Measurements from ENCODE around the gene WNT9A. TPM values are rescaled to one million over a fixed set of nuclear protein-coding genes. Genes with fewer than 3 reads are reported as not detected.
"Not testable (repeated sequence)": the region's sequence is repeated elsewhere in the genome, so short reads cannot be mapped to it uniquely, and the experiment has no call there.

The WNT9A gene
- total and polyA plus RNA-seq, 7 donors: 7.6 to 49.7 (median 22.0) TPM

DNA sequence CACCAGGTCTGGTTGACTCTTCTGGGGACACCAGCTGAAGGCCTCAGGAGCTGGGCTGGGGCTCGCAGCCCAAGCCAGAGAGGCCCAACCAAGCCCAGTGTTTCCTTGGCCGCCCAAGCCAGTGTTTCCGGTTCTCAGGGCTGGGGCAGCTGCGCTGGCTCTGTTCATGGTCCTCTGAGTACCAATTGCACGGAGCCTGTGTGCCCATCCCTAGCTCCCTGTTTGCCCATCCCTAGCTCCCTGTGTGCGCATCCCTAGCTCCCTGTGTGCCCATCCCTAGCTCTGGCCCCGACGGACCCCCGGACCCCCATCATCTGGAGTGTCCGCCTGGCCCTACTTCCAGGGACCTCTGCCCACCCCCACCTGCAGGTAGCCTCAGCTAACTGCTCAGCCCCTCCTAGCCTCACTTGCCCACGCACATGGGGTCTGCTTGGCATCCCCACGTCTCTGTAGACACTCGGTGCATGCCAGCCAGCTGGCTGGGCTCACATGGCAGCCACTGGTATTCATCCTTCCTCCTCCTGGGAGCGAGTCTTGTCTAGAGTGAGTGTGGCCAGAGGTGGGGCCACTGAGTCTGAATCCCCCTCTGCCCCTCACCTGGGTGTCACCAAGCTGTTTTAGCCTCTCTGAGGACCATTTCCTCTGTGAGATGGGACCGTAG lies 64.0 kb downstream of the WNT9A start:
- Histone ChIP-seq H3K27me3 (ENCODE audit: insufficient read depth in 3 of 3, low read length in 2 of 3) (peaks cover 0 to 5% (median 0%) of the 10 kb centered on the region in 3 donors), H3K36me3 (ENCODE audit: insufficient read depth in 1 of 2, low read depth in 1 of 2) (no peaks in the 10 kb centered on the region), H3K4me3 (no peak overlapping the region), H3K4me1 (peaks cover 8% of the 10 kb centered on the region), H3K9me3 (no peaks in the 10 kb centered on the region), H3K27ac (no peak overlapping the region)
- DNase-seq (peak; percentile 8 to 39), ATAC-seq (no peak)
- 74 to 87% (median 78%) methylated on average over 15 of the region's 15 CpGs for WGBS, 3 donors
- TF ChIP-seq, protein P1, sequence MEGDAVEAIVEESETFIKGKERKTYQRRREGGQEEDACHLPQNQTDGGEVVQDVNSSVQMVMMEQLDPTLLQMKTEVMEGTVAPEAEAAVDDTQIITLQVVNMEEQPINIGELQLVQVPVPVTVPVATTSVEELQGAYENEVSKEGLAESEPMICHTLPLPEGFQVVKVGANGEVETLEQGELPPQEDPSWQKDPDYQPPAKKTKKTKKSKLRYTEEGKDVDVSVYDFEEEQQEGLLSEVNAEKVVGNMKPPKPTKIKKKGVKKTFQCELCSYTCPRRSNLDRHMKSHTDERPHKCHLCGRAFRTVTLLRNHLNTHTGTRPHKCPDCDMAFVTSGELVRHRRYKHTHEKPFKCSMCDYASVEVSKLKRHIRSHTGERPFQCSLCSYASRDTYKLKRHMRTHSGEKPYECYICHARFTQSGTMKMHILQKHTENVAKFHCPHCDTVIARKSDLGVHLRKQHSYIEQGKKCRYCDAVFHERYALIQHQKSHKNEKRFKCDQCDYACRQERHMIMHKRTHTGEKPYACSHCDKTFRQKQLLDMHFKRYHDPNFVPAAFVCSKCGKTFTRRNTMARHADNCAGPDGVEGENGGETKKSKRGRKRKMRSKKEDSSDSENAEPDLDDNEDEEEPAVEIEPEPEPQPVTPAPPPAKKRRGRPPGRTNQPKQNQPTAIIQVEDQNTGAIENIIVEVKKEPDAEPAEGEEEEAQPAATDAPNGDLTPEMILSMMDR (IDR thresholded peaks at IDR 0.05): no peak
- intact Hi-C loops (cut with DNase I): no loop called here

DNA sequence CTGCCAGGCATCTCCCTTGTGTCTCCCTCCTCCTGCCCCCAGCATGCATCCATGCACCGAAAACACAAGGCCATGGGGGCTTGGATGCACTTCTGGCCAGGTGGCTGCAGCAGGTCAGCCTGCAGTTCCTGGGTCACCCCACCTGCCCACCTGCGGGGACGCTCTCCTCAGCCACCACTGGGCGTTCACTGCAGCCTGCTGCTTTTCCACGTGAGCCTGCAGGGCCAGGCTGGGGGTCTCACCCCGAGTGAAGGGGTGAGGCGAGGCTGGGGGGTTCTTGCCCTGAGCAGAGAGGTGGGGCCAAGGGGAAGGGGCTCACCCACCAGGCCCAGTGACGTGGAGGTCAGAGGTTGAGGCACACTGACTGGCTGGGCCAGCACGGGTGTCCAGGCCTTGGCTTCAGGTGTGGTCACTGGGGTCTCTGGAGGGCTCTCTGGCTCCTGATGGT lies 64.6 kb downstream of the WNT9A start:
- ATAC-seq: no peak
- Histone ChIP-seq H3K4me3 (no peak overlapping the region), H3K9me3 (no peaks in the 10 kb centered on the region), H3K27me3 (ENCODE audit: insufficient read depth in 3 of 3, low read length in 2 of 3) (peaks cover 0 to 5% (median 0%) of the 10 kb centered on the region in 3 donors), H3K27ac (no peak overlapping the region), H3K4me1 (peaks cover 8% of the 10 kb centered on the region), H3K36me3 (ENCODE audit: insufficient read depth in 1 of 2, low read depth in 1 of 2) (no peaks in the 10 kb centered on the region)
- DNase-seq: peak; percentile 9 to 34
- TF ChIP-seq, protein P1 (IDR thresholded peaks at IDR 0.05): no peak
- 85 to 90% (median 88%) methylated on average over 9 of the region's 9 CpGs for WGBS, 3 donors
- intact Hi-C loops (cut with DNase I): no loop called here

DNA sequence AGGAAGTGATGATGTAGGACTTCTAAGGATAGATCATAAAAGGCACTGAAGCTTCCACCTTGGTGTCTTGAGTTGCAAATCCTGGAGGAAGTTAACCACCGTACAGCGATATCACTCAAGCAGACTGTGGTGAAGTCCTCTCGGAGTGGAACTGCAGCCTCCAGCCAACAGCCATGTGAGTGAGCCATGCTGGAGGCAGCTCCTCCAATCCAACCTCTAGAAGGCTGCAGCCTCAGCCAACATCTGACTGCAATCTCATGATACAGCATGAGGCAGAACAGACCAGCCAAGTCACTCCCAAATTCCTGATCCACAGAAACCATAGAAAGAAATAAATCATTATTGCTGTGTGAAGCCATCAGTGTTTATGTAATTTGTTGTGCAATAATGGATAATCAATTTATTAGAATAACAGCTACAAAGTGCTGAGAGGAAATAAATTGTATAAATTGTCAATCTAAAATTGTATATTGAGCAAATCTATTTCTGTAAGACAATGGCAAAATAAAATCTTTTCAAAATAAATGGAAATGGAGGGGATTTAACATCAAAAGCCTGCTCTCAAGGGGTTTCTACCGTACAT lies 67.3 kb downstream of the WNT9A start:
- TF ChIP-seq, protein P1 (IDR thresholded peaks at IDR 0.05): no peak
- DNase-seq (no peak), ATAC-seq (no peak)
- WGBS, 3 donors: 62 to 69% (median 65%) methylated on average over 4 of the region's 4 CpGs
- intact Hi-C loops (cut with DNase I): no loop called here
- Histone ChIP-seq H3K36me3 (ENCODE audit: insufficient read depth in 1 of 2, low read depth in 1 of 2) (no peaks in the 10 kb centered on the region), H3K4me3 (no peak overlapping the region), H3K4me1 (peaks cover 1% of the 10 kb centered on the region), H3K27ac (no peak overlapping the region), H3K27me3 (ENCODE audit: insufficient read depth in 3 of 3, low read length in 2 of 3) (no peaks in the 10 kb centered on the region), H3K9me3 (no peaks in the 10 kb centered on the region)

DNA sequence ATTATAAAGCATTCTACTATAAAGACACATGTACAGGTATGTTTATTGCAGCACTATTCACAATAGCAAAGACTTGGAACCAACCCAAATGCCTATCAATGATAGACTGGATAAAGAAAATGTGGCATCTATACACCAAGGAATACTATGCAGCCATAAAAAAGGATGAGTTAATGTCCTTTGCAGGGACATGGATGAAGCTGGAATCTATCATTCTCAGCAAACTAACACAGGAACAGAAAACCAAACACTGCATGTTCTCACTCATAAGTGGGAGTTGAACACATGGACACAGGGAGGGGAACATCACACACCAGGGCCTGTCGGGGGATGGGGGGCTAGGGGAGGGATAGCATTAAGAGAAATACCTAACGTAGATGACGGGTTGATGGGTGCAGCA lies 69.9 kb downstream of the WNT9A start:
- intact Hi-C loops (cut with DNase I): not testable (repeated sequence)

DNA sequence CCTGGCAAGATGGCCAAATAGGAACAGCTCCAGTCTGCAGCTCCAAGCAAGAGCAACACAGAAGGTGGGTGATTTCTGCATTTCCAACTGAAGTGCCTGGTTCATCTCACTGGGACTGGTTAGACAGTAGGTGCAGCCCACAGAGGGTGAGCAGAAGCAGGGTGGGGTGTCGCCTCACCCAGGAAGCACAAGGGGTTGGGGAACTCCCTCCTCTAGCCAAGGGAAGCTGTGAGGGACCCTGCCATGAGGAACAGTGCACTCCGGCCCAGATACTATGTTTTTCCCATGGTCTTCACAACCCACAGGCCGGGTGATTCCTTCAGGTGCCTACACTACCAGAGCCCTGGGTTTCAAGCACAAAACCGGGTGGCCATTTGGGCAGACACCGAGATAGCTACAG lies 75.8 kb downstream of the WNT9A start:
- H3K9me3 ChIP-seq; H3K27me3 ChIP-seq (ENCODE audit: insufficient read depth in 3 of 3, low read length in 2 of 3); intact Hi-C loops (cut with DNase I); H3K4me3 ChIP-seq; H3K4me1 ChIP-seq; ATAC-seq; H3K27ac ChIP-seq; H3K36me3 ChIP-seq (ENCODE audit: insufficient read depth in 1 of 2, low read depth in 1 of 2): not testable (repeated sequence)
- peak in 1 of 2 donors; percentile 8 for DNase-seq
- WGBS, 3 donors: 80 to 91% (median 84%) methylated on average over 5 of the region's 5 CpGs

More for the DNA sequence above, 69.9 kb downstream of the WNT9A start:
- H3K27me3 ChIP-seq (ENCODE audit: insufficient read depth in 3 of 3, low read length in 2 of 3); ATAC-seq; H3K4me1 ChIP-seq; H3K27ac ChIP-seq; H3K36me3 ChIP-seq (ENCODE audit: insufficient read depth in 1 of 2, low read depth in 1 of 2); DNase-seq; H3K4me3 ChIP-seq; H3K9me3 ChIP-seq: not testable (repeated sequence)
- 87 to 93% (median 90%) methylated on average over 3 of the region's 3 CpGs for WGBS, 3 donors

All from psoas muscle (tissue), 8 donors.